ENCODE results near the gene RAB6B.

DNA sequence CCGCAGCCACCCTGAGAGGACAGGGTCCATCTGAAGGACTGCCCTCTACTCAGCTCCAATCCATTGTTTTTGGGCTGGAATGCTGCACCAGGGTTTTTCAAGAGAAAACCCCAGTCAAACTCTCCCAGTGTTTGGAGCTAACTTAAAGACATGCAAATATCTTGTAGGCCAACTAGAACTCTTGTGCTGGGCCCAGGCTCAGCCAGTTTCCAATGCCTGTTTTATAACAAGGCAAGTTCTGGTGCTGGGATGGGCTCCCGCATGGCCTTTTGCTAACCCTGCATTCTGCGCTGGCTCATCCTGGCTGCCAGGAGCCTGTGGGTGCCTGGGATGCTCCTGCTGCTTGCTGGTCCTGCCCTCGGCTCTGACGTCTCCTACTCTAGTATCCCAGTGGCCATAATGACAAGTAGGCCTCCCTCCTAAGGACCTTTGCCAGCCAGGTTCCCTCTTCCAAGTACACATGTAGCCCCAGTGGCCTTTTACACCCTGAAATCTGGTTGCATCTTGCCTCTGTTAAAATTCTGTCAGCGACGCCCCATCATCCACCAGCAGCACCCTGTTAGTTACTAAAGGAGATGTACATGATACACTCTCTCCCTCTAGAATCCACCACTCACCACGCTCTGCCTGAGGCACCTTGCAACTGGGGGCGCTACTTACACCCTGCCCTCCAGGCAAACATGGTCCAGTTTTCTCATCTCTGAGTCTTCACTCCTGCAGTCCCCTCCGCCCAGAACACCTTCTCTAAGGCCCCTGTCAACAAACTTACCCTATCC lies 30.5 kb upstream of the RAB6B start:
- TF ChIP-seq, protein P1, sequence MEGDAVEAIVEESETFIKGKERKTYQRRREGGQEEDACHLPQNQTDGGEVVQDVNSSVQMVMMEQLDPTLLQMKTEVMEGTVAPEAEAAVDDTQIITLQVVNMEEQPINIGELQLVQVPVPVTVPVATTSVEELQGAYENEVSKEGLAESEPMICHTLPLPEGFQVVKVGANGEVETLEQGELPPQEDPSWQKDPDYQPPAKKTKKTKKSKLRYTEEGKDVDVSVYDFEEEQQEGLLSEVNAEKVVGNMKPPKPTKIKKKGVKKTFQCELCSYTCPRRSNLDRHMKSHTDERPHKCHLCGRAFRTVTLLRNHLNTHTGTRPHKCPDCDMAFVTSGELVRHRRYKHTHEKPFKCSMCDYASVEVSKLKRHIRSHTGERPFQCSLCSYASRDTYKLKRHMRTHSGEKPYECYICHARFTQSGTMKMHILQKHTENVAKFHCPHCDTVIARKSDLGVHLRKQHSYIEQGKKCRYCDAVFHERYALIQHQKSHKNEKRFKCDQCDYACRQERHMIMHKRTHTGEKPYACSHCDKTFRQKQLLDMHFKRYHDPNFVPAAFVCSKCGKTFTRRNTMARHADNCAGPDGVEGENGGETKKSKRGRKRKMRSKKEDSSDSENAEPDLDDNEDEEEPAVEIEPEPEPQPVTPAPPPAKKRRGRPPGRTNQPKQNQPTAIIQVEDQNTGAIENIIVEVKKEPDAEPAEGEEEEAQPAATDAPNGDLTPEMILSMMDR (conservative IDR thresholded peaks at IDR 0.05 in 1 of 2, IDR thresholded peaks at IDR 0.05 in 1 of 2; ENCODE audit: extremely low read depth in 1 of 2, insufficient read depth in 1 of 2, low read depth in 1 of 2, low read length in 2 of 2), result no peak
- TF ChIP-seq EZH2 (IDR thresholded peaks at IDR 0.05; ENCODE audit: borderline replicate concordance, low read length), result no peak

All from mammary epithelial cell (primary cell).